HCT116 (cell line): ENCODE results near the gene TRIM73.
"Not testable (repeated sequence)": the region's sequence is repeated elsewhere in the genome, so short reads cannot be mapped to it uniquely, and the experiment has no call there.

Source experiments
- SIN3A ChIP-seq: IDR thresholded peaks from 2 replicates; pipeline ENCODE4 v1.6.1; 2012; ENCODE audit warnings: low read depth
- SP1 ChIP-seq: IDR thresholded peaks from 2 replicates; pipeline ENCODE4 v1.6.1; 2012; ENCODE audit warnings: low read depth

DNA sequence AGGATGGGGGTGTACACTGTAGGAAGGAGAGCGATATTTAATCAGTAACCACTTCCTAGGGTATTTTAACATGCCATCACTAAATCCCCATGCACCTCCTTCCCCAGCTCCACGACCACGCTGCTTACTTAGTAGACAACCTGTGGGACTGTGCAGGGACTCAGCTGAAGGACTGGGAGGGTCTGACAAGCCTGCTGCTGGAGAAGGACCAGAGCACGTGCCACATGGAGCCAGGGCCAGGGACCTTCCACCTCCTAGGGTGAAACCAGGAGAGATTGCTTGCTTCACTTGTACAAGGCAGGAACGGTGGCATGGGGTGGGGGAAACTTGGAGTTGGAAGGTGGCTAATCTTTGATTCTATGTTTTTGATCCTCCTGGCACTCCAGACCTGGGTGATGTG is 28.8 kb upstream of the TRIM73 start:
- not testable (repeated sequence) for TF ChIP-seq SIN3A, SP1
